ENCODE measurements around the gene CDRT4. TPM values are rescaled to one million over a fixed set of nuclear protein-coding genes. Genes with fewer than 3 reads are reported as not detected.

CDRT4 gene
- polyA plus RNA-seq, 3 donors from 2014 or later, result 0.69 to 5.1 TPM; not detected in 1

DNA sequence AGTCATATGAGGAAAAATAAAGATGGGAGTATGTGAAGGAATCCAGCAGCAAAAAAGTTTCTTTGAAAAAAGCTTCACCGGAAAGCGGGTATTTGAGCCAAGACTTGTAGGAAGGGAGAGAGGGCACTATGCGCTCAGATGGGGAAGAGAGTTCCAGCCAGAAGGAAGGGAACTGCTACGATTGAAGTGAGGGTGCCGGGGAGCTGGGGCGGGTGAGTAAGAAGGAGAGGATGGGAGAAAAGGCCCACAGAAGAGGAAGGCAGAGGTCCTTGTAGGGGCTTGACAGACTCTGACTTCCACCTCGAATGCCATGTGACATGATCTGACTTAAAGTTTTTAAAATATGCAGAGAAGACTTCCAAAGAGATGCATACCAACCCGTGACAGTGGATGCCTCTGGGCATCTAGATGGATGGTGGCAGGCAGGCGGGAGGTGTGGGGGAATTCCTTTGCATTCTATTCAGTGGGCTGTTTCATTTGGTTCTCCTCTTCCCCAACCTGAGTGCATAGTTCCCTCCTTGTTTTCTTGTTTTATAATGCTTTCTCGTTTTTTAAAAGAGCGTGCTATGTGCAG lies 44.9 kb downstream of the CDRT4 start:
- Mint-ChIP-seq H3K4me3 (no peak overlapping the region), H3K9me3 (no peaks in the 10 kb centered on the region), H3K27me3 (ENCODE audit: low read depth in 3 of 3) (peaks cover 0 to 1% (median 0%) of the 10 kb centered on the region in 3 donors), H3K36me3 (peaks cover 0 to 13% (median 8%) of the 10 kb centered on the region in 3 donors), H3K27ac (no peak overlapping the region), H3K4me1 (no peaks in the 10 kb centered on the region)
- no peak for DNase-seq

DNA sequence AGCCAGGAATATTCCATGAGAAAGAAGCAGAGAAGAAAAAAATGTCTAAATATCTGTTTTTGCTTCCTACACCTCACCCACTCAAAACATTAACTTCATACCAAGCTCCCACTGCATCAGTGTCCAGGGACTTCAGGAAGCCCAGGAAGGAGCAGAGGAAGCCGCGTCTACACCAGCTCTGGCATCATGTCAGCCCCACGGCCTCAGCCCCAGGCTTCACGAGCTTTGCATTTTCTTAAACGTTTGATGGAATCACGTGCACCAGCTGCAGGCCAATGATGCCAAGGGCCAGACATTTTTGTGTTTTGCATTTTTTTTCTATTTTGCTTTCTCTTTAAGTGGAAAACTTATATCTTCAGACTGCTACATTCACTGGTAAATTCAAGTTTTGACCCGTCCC lies 48.6 kb downstream of the CDRT4 start:
- H3K4me1 Mint-ChIP-seq, result no peaks in the 10 kb centered on the region
- H3K27ac Mint-ChIP-seq, result no peak overlapping the region
- no peaks in the 10 kb centered on the region for H3K9me3 Mint-ChIP-seq
- peaks cover 0 to 5% (median 0%) of the 10 kb centered on the region in 3 donors for H3K36me3 Mint-ChIP-seq
- H3K27me3 Mint-ChIP-seq (ENCODE audit: low read depth in 3 of 3), result peaks cover 0 to 3% (median 1%) of the 10 kb centered on the region in 3 donors
- H3K4me3 Mint-ChIP-seq, result no peak overlapping the region
- DNase-seq, result no peak

- Mint-ChIP-seq H3K9me3 (no peaks in the 10 kb centered on the region), H3K4me3 (no peak overlapping the region), H3K4me1 (no peaks in the 10 kb centered on the region), H3K27ac (no peak overlapping the region), H3K27me3 (ENCODE audit: low read depth in 3 of 3) (peaks cover 0 to 3% (median 0%) of the 10 kb centered on the region in 3 donors), H3K36me3 (no peaks in the 10 kb centered on the region)
- DNase-seq, result no peak
Measured at GRCh38 chr17:15414532-15415306, 52.7 kb downstream of the CDRT4 start.

GRCh38 chr17:15413101-15413771 lies 54.2 kb downstream of the CDRT4 start:
- no peak overlapping the region for H3K27ac Mint-ChIP-seq
- no peaks in the 10 kb centered on the region for H3K9me3 Mint-ChIP-seq
- H3K4me3 Mint-ChIP-seq, result no peak overlapping the region
- H3K36me3 Mint-ChIP-seq, result no peaks in the 10 kb centered on the region
- no peak for DNase-seq
- H3K27me3 Mint-ChIP-seq (ENCODE audit: low read depth in 3 of 3), result peaks cover 0 to 3% (median 2%) of the 10 kb centered on the region in 3 donors
- H3K4me1 Mint-ChIP-seq, result no peaks in the 10 kb centered on the region

DNA sequence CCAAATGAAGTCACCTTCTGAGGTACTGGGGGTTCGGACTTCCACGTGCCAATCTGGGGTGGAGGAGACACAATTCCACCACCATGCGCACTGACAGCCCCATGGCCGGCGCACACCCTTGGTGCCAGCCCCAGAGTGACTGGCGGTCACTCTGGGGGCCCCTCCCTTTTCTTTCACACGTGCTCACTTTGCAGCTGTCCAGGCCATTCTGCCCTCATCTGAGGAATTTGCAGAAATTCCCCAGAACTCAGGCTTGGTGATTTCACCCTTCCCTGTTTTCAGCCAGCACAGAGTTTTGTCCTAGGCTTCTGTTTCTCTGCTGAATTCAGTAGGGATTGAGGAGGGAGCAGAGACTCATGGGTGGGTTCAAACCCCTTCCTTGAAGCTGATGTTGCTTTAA lies 54.8 kb downstream of the CDRT4 start:
- no peak for DNase-seq
- H3K9me3 Mint-ChIP-seq, result no peaks in the 10 kb centered on the region
- H3K27ac Mint-ChIP-seq, result no peak overlapping the region
- no peak overlapping the region for H3K4me3 Mint-ChIP-seq
- no peaks in the 10 kb centered on the region for H3K4me1 Mint-ChIP-seq
- H3K27me3 Mint-ChIP-seq (ENCODE audit: low read depth in 3 of 3), result peaks cover 0 to 3% (median 2%) of the 10 kb centered on the region in 3 donors
- no peaks in the 10 kb centered on the region for H3K36me3 Mint-ChIP-seq

GRCh38 chr17:15411384-15412198 lies 55.8 kb downstream of the CDRT4 start:
- no peaks in the 10 kb centered on the region for H3K4me1 Mint-ChIP-seq
- H3K9me3 Mint-ChIP-seq, result no peaks in the 10 kb centered on the region
- DNase-seq, result no peak
- H3K27me3 Mint-ChIP-seq (ENCODE audit: low read depth in 3 of 3), result peaks cover 0 to 3% (median 2%) of the 10 kb centered on the region in 3 donors
- H3K36me3 Mint-ChIP-seq, result no peaks in the 10 kb centered on the region
- H3K27ac Mint-ChIP-seq, result no peak overlapping the region
- no peak overlapping the region for H3K4me3 Mint-ChIP-seq

DNA sequence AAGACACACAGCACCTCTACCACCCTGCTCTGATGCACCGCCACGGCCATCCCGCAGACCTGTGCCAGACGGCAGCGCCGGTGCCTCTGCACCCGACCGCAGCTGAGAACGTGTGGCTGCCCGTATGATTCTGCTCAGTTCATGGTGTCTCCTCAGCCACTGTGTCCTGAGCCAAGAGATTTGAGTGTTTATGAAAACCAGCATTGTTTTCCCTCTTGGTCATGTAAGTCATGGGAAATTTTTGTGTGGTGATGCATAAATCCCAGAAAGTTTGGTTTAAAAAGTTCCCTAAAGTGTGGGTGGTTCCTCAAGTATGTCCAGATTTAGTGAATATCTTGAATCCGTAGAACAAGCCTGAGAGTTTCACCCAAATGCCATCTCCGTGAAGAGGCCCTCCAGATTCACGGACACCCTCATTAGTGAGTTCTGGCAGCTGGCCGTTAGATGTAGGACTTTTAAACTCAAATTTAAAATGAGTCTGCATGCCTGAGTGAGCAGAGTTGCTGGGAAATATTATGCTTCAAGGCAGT lies 57.6 kb downstream of the CDRT4 start:
- no peaks in the 10 kb centered on the region for H3K36me3 Mint-ChIP-seq
- no peak overlapping the region for H3K27ac Mint-ChIP-seq
- DNase-seq, result no peak
- peaks cover 0 to 2% (median 0%) of the 10 kb centered on the region in 3 donors for H3K27me3 Mint-ChIP-seq (ENCODE audit: low read depth in 3 of 3)
- no peaks in the 10 kb centered on the region for H3K4me1 Mint-ChIP-seq
- H3K4me3 Mint-ChIP-seq, result no peak overlapping the region
- no peaks in the 10 kb centered on the region for H3K9me3 Mint-ChIP-seq

DNA sequence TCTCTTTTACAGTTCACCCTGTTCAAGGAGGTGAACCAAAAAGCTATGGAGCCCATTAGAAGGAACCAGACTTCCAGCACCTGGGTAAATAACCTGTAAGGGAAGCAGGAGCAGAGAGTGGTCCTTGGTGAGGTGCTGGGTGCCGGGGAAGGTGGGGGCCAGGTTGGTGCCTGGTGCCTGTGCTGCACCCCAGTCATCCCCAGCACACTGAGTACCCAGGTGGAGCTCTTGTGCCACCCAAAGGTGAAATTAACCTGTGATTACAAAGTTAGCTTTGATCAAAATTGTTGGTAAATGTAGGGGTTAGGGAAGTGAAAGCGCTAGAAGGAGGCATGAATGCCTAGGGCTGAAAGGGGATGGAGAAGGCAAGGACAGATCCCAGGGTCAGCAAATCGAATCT lies 58.6 kb downstream of the CDRT4 start:
- Mint-ChIP-seq H3K36me3 (no peaks in the 10 kb centered on the region), H3K27me3 (ENCODE audit: low read depth in 3 of 3) (peaks cover 0 to 2% (median 0%) of the 10 kb centered on the region in 3 donors), H3K4me3 (no peak overlapping the region), H3K9me3 (no peaks in the 10 kb centered on the region), H3K4me1 (no peaks in the 10 kb centered on the region), H3K27ac (no peak overlapping the region)
- DNase-seq, result no peak

- no peak overlapping the region for H3K4me3 Mint-ChIP-seq
- no peaks in the 10 kb centered on the region for H3K4me1 Mint-ChIP-seq
- H3K27me3 Mint-ChIP-seq (ENCODE audit: low read depth in 3 of 3), result peaks cover 0 to 2% (median 0%) of the 10 kb centered on the region in 3 donors
- H3K36me3 Mint-ChIP-seq, result no peaks in the 10 kb centered on the region
- H3K9me3 Mint-ChIP-seq, result no peaks in the 10 kb centered on the region
- DNase-seq, result no peak
- H3K27ac Mint-ChIP-seq, result no peak overlapping the region
Measured at GRCh38 chr17:15406081-15406480, 61.3 kb downstream of the CDRT4 start.

GRCh38 chr17:15405058-15405415 lies 62.4 kb downstream of the CDRT4 start:
- Mint-ChIP-seq H3K27me3 (ENCODE audit: low read depth in 3 of 3) (peaks cover 0 to 2% (median 0%) of the 10 kb centered on the region in 3 donors), H3K4me3 (no peak overlapping the region), H3K27ac (no peak overlapping the region), H3K36me3 (no peaks in the 10 kb centered on the region), H3K4me1 (no peaks in the 10 kb centered on the region), H3K9me3 (no peaks in the 10 kb centered on the region)
- no peak for DNase-seq

- H3K27me3 Mint-ChIP-seq (ENCODE audit: low read depth in 3 of 3), result peaks cover 0 to 2% (median 0%) of the 10 kb centered on the region in 3 donors
- no peaks in the 10 kb centered on the region for H3K36me3 Mint-ChIP-seq
- no peaks in the 10 kb centered on the region for H3K4me1 Mint-ChIP-seq
- no peak overlapping the region for H3K4me3 Mint-ChIP-seq
- H3K9me3 Mint-ChIP-seq, result no peaks in the 10 kb centered on the region
- H3K27ac Mint-ChIP-seq, result no peak overlapping the region
- no peak for DNase-seq
Measured at GRCh38 chr17:15404106-15405057, 63.0 kb downstream of the CDRT4 start.

- Mint-ChIP-seq H3K4me1 (no peaks in the 10 kb centered on the region), H3K9me3 (peaks cover 0 to 1% (median 0%) of the 10 kb centered on the region in 6 donors), H3K27me3 (ENCODE audit: low read depth in 3 of 3) (peaks cover 0 to 3% (median 0%) of the 10 kb centered on the region in 3 donors), H3K27ac (no peak overlapping the region), H3K4me3 (no peak overlapping the region), H3K36me3 (no peaks in the 10 kb centered on the region)
- DNase-seq, result no peak
Measured at GRCh38 chr17:15403276-15403939, 64.0 kb downstream of the CDRT4 start.

Data from immature natural killer cell (primary cell).